ENCODE data around the gene LRIF1. TPM values are rescaled to one million over a fixed set of nuclear protein-coding genes. Genes with fewer than 3 reads are reported as not detected.

The LRIF1 gene
- total and polyA plus RNA-seq, 4 donors: 1.5 to 6.7 (median 4.9) TPM

Other genes starting within 250 kb of the LRIF1 start
- 10 to 100 TPM; 38.3 to 50.7 TPM for gene CD53, start 90.8 kb downstream of the LRIF1 start, total RNA-seq
- 10 to 100 TPM in 1 of 2 donors, 1 to 10 TPM in 1; 8.0 to 49.3 TPM for gene CD53, start 90.8 kb downstream of the LRIF1 start, polyA plus RNA-seq
- 10 to 100 TPM; 23.6 to 37.6 TPM for gene DRAM2, start 176.2 kb upstream of the LRIF1 start, total RNA-seq
- gene DRAM2, start 176.2 kb upstream of the LRIF1 start, polyA plus RNA-seq: 10 to 100 TPM; 23.9 to 78.5 TPM
- 10 to 100 TPM; 24.5 to 41.3 TPM for gene CEPT1, start 176.3 kb upstream of the LRIF1 start, total RNA-seq
- gene CEPT1, start 176.3 kb upstream of the LRIF1 start, polyA plus RNA-seq: 10 to 100 TPM; 13.2 to 13.6 TPM
- gene DENND2D, start 236.7 kb upstream of the LRIF1 start, total RNA-seq: 10 to 100 TPM; 12.3 to 17.7 TPM
- 10 to 100 TPM in 1 of 2 donors, under 1 TPM in 1; 0.77 to 20.3 TPM for gene DENND2D, start 236.7 kb upstream of the LRIF1 start, polyA plus RNA-seq